GM18870 (cell line): Measurements from ENCODE around the gene SC5D.

Experiments used
- ATAC-seq: cut with Tn5 transposase; IDR thresholded peaks from one replicate; pipeline ENCODE4 v1.9.1; 2021; ENCODE audit warnings: moderate library complexity; ENCODE audit not compliant: unreplicated experiment

Gene SC5D

DNA sequence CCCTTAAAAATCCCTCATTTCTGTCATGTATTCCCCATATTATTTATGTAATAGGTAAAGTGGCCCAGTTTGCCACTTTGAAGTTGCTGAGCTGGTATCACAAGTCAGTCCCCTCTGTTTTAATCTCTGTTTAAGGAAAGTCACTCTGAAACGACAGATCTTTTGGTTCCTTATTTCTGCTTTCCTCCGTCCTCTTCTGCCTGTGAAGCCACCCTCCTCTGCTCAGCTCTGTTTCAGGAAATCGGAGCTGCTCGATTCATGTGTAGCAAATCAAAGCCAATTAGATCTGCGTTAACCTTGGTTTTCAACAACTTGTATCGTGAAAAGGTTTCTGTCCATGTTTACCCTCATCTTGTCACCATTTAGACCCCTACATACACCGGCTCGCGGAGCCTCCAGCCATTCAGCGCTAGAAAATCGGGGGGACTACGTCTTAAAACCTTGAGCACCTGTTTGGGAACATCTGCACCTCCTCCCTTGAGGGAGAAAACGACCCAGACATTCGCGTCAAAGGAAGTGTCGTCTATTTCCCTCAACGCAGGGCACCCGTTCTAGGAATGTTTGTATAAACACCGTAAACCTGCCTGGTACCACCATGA is 576 bp upstream of the SC5D start:
- peak; percentile 13 for ATAC-seq

- no peak for ATAC-seq
These were observed 670 bp downstream of the SC5D start for GRCh38 chr11:121293288-121293594.

DNA sequence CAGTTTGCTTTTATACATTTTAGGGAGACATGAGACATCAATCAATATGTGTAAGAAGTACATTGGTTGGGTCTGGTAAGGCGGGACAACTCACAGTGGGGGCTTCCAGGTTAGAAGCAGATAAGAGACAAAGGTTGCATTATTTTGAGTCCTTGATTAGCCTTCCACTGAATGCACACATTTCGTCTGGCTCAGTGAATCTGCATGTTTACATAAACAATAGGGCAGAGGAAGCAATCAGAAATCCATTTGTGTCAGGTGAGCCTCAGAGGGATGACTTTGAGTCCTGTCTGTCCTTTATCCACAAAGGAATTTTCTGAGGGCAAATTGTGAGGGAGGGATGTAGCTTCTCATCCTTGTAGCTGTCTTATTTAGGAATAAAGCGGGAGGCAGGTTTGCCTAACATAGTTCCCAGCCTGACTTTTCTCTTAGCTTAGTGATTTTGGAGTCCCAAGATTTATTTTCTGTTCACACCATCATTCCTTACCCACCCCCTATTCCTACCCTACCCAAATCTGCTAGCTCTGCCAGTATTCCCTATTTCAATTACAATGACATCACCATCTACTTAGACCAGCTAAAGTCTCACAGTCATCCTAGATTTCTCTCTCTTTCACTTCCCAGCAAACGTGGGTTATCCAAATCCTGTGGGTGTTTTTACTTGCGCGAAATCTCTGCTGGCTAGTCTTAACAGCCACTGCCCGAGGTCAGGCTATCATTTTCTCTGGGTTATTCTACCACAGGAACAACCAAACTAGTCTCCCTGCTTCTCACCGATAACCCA is 2.9 kb downstream of the SC5D start:
- ATAC-seq: no peak

DNA sequence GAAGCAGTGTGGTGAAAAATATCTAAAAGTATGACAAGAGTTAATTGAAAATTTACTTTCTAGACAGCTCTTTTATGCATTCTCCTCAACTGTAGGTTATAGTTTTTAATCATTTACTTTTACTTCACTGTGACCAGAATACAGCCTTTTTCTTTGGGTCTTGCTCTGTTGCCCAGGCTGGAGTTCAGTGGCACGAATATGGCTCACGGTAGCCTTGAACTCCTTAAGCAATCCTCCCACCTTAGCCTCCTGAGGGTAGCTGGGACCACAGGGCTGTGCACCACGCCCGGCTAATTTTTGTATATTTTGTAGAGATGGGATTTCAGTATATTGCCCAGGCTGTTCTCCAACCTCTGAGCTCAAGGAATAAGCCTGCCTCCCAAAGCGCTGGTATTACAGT is 5.3 kb downstream of the SC5D start:
- ATAC-seq: no peak

DNA sequence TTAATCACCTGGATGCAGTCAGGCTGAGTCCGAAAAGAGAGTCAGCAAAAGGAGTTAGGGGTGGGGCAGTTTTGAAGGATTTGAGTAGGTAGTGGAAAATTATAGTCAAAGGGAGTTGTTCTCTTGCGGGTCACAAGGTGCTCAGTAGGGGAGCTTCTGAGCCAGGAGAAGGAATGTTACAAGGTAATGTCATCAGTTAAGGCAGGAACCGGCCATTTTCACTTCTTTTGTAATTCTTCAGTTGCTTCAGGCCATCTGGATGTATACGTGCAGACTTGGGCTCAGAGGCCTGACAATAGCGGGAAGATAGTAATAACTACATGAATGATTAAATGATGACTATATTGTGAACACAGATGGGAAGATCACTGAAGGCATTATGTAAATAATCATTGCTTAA is 6.2 kb downstream of the SC5D start:
- ATAC-seq: no peak

- ATAC-seq: no peak
These were observed 6.8 kb downstream of the SC5D start for GRCh38 chr11:121299417-121299816.

- ATAC-seq: no peak
These were observed 7.9 kb downstream of the SC5D start for GRCh38 chr11:121300313-121300971.

GRCh38 chr11:121300972-121301699 is 8.6 kb downstream of the SC5D start:
- ATAC-seq: no peak

DNA sequence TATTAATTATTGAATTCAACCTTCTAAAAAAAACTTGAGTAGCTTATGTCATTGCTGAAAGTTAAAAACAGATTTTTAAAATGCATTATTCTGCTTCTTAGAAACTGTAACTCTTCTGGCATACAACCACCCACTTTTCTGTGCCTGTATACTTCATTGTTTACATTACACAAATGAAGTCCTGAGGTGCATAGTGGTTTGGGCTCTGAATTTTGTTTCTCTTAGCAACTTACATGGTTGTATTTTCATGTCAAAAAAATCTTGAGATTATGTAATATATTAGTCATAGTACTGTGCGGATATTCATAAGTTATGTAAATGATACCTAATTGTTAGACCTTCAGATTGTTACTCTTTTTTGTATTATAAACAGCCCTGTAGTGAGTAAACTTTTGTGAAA is 12.2 kb downstream of the SC5D start:
- ATAC-seq: no peak

DNA sequence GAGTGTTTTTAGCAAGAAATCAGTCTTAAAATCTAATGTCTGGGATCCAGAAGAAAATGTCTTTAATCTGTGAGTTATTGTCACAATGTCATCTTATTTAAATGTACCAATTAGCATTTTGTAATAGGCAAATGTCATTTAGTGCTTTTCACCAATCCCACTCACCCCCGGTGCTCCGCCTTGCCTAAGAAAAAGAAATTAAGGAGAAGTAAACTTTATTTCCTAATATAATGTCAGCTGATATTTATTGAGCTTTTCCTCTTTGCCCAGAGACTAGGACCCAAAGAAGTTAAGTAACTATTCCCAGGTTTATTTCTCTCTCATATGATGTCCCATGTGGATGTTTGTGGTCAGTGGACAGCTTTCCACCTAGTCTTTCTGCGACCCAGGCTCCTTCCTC is 16.2 kb downstream of the SC5D start:
- ATAC-seq: no peak

GRCh38 chr11:121309688-121310087 is 17.1 kb downstream of the SC5D start:
- ATAC-seq: peak; percentile 76

- ATAC-seq: no peak
These were observed 18.3 kb downstream of the SC5D start for GRCh38 chr11:121310908-121311307.

GRCh38 chr11:121311373-121311772 is 18.8 kb downstream of the SC5D start:
- ATAC-seq: no peak

- ATAC-seq: no peak
These were observed 19.9 kb downstream of the SC5D start for GRCh38 chr11:121312483-121312882.

- ATAC-seq: peak; percentile 53
These were observed 26.6 kb downstream of the SC5D start for GRCh38 chr11:121318848-121319834.

- no peak for ATAC-seq
These were observed 29.2 kb downstream of the SC5D start for GRCh38 chr11:121321614-121322243.

- no peak for ATAC-seq
These were observed 30.6 kb downstream of the SC5D start for GRCh38 chr11:121323046-121323607.

DNA sequence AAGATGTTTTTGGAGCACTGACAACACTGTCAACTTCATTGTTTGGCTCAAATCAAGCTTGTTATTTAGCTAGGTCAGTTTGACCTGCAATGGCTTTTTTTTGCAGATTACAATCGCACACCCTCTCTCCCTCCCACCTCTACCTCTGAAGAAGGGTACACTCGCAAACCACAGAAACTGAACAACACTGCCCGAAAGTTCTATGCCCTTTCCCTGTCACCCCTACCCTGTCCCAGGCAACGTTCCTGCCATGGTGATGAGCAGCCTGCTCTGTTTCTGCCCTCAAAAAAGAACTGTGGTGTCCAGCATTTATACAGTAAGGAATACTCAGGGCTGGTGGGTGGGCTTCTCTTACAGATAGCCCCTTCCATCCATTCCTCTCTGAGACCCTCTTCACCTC is 33.7 kb downstream of the SC5D start:
- no peak for ATAC-seq

GRCh38 chr11:121327553-121327952 is 35.0 kb downstream of the SC5D start:
- no peak for ATAC-seq
